DND-41 (cell line): ENCODE data around the gene ZNF101.
"Not testable (repeated sequence)": the region's sequence is repeated elsewhere in the genome, so short reads cannot be mapped to it uniquely, and the experiment has no call there.

Experiments
- CTCF ChIP-seq: IDR thresholded peaks from 2 replicates; pipeline ENCODE4 v1.5.1; 2012; ENCODE audit warnings: borderline replicate concordance, low read length, moderate library complexity, mild to moderate bottlenecking; ENCODE audit not compliant: poor library complexity, severe bottlenecking; ENCODE audit errors: extremely low read depth
- EZH2 ChIP-seq: IDR thresholded peaks from 3 replicates; pipeline ENCODE4 v1.6.1; 2012; ENCODE audit warnings: borderline replicate concordance, low read depth, mild to moderate bottlenecking, moderate library complexity, low read length, inconsistent platforms; ENCODE audit not compliant: severe bottlenecking

GRCh38 chr19:19700493-19700892 lies 31.9 kb downstream of the ZNF101 start:
- TF ChIP-seq CTCF, EZH2: not testable (repeated sequence)
